ENCODE data around the gene IER3IP1. TPM values are rescaled to one million over a fixed set of nuclear protein-coding genes. Genes with fewer than 3 reads are reported as not detected.

The IER3IP1 gene
- total RNA-seq, 1 experiment from 2014 or later = 28.2 TPM

DNA sequence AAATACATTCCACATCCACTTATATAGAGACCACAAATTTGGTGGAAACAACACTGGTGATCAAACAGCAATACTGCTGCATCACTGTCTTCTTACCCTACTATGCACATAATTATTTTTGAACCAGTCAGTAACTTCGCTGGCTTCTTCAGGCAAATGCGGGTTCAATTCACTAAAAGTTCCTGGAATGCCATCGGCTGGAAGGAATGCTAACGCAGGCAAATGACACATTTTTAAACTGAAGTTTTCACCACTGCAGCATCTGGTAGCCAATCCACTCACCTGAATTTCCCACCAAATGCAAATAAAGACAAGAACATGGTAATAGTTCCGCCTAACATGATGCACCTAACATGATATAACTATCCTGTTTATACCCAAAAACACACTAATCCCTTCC is 15.9 kb downstream of the IER3IP1 start:
- DNase-seq (ENCODE audit: low read depth) = no peak

DNA sequence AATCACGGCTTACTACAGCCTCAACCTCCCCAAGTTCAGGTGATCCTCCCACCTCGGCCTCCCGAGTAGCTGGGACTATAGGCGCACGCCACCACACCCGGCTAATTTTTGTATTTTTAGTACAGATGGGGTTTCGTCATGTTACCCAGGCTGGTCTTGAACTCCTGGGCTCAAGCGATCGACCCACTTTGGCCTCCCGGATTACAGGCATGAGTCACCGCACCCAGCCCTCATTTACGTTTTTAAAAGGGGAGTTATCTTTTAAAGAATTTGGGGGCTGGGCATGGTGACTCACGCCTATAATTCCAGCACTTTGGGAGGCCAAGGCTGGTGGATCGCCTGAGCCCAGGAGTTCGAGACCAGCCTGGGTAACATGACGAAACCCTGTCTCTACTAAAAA is 17.8 kb downstream of the IER3IP1 start:
- DNase-seq (ENCODE audit: low read depth) = peak; percentile 72

DNA sequence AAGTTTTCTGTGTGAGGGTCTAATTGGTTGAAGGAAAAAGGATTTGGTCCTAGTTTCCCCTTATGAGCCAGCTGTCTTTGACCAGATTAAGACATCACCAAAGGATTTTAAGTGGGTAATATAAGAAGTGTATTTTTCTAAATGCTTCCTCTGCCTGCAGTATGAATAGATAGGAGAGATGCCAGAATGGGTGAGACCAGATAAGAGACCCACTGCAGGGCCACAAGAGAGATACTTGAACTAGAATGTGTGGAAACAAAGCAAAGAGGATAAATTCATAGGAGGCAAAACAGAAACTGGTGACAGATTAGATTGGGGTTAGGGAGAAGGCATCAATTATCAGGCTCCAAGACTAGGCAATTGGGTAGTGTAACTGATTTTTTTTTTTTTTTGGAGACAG is 24.7 kb downstream of the IER3IP1 start:
- DNase-seq (ENCODE audit: low read depth) = no peak

DNA sequence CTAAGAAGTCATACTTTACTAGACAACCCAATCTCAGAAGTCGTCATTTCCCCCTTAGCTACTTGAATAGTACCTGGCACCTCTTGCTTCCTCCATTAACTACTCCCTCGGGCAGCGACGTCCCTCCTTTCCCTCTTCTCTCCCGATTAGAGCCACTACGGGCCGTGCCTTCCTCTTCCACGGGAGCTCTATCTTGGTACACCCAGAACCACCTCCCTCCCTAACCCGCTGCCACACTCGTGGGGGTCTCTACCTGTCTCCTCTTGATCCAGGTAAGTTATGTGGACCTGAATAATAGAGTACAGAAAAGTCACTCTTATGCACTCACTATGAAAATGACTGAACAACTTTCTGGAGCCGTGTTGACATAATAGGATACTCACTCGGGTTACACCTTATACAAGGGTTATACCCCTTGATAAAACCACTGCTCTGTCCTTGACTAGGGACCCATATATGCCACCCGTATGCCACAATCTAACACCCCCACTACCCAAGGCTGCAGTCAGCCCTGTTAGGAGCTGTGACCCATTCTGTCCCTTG is 25.3 kb downstream of the IER3IP1 start:
- no peak for DNase-seq (ENCODE audit: low read depth)

DNA sequence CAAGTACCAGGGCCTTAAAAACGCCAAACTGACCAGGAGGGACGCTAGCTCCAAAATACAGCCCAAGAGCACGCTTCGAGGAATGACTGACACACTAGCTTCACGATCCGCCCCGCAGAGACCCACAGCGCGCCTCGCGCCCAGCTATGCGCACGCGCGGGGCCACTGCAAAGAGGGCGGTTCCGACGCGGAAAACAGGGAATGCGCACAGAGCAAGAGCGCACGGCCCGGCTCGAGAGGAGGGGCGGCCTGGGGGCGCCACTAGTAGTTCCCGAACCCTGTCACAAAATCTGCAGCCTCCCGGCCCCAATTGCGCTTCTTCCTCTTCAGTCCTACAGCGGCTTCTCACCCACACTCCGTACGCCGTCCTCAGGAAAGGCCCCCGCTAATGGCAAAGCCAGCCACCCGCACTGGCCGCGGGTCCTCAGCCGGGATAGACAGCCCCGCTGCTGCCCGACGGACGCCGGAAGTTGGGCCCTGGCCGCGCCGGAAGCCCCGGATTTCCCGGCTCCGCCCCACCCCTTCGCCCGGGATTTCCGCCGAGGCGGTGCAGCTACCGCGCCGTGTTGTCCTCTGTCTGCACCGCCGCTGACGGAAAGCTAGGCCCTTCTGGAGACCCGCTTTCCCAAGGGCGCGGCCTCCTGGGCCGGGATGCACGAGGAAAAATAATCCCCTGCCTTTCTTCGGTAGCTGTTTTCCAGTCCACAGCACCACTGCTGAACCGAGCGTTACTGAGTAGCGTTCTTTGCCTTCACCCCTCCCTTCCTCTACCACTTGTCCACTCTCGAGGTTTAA is 25.9 kb downstream of the IER3IP1 start, which contains the start of gene HDHD2:
Gene HDHD2 (minus strand): TSS at position 472 of the 795 bp plus-strand sequence. CDS start 14,061 bp downstream, outside the sequence.
- peak; percentile 83 for DNase-seq (ENCODE audit: low read depth)

DNA sequence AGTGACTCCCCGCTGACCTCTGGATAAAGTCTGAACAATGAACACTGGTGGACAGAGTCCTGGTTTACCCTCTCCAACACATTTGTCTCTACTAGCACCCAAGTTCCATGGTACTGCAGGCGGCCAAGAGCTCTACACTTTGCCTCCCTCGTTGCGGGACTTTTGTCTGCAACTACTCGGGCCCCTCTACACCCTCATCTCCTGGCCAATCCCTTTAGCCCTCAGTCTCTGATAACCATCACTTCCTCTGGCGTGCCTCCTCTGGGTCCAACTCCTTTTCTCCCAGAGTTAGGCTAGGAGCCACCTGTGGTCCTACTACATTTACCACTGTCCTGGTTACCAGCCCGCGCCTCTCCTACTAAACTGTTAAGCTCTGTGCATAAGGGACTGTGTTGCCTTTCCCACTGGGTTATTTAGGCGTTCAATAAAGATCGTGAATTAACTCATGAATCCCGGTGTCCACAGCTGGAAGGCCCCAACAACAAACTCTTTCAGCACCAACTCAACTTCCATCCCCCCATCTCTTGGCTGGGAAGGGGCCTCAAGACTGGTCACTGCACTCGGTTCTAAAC is 26.6 kb downstream of the IER3IP1 start:
- peak; percentile 7 for DNase-seq (ENCODE audit: low read depth)

DNA sequence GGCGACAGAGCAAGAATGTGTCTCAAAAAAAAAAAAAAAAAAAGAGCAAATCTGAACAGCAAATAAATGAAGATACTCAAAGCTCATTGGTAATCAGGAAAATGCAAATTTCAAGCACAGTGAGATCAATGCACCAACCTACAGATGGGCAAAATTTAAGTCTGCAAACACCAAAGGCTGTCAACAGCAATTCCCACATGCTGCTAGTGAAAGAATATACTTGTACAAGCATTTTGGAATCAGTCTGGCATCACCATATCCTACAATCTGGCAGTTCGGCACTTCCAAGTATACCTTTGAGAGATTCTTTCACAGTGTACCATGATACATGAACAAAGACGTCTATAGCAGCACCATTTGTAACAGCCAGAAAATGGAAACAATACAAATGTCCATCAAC is 30.0 kb downstream of the IER3IP1 start:
- DNase-seq (ENCODE audit: low read depth) = no peak

DNA sequence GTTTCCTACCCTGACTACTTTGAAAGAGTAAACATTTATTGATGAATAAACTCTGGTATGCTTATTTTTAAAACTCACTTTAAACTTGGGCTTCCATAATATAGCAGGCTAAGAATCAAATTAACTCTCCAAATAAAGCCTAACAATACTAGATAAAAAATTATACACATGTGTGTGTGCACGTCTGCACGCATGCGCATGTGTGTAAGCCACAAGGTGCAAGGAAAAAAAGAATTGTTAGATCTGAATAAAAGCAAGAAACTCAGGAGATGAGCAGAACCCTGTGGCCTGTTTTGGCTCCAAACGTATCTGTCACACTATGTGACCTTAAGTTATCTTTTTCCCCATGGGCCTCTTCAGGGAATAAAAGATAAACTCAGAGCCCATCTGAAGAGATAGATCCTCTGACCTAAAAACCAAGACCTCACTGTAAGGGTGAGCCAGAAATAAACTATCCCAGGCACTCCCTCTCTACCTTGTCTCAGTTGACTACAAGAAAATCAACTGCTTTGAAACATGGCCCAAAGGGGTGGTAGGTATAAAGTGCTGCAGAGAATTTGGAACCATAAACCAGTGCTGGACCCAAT is 32.2 kb downstream of the IER3IP1 start:
- DNase-seq (ENCODE audit: low read depth) = no peak

DNA sequence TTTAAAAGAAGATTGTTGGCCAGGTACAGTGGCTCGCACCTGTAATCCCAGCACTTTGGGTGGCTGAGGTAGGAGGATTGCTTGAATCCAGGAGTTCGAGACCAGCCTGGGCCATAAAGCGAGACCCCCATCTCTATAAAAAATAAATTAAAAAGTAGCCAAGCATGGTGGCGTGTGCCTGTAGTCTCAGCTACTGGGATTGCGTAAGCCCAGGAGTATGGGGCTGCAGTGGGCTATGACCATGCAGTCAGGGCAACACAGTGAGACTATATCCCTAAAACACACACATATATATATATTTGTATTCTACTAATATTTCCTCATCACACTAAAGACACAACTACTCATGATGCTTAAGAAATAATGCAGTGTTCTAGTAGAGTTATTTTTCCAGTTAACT is 33.0 kb downstream of the IER3IP1 start:
- no peak for DNase-seq (ENCODE audit: low read depth)

DNA sequence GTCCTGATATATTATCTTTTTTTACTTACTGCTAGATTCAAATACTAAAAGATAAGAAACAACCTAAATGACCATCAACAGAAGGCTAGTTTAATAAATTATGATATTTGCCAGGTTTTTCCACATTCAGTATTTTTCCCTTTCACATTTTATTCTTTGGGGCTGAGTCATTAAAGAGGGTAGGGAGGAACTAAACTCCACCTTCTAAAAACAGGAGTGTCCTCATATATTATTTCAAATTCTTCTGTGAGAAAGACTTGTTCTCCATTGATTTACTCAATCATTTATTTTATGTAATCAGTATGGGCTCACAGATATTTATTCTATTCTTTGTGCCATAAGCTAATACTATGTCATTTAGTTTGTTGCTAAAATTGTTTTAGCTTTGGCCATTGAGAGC is 34.9 kb downstream of the IER3IP1 start:
- no peak for DNase-seq (ENCODE audit: low read depth)

DNA sequence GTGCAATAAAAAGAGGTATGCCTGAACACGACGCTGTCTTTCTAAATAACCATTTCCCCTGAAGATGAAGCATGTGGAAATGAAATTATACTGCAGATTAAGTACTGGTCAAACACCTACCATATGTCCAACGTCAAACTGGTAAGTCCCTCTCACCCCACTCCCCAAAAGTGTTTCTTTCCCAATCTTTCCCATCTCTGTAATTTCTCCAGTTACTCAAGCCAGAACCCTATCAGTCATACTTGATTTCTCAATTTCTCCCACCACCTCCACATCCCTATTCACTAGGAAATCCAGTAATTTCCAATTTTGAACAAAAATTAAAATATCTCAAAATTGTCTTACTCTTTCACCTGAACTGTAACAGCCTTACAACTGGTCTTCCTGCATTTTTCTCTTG is 55.0 kb downstream of the IER3IP1 start:
- no peak for DNase-seq (ENCODE audit: low read depth)

DNA sequence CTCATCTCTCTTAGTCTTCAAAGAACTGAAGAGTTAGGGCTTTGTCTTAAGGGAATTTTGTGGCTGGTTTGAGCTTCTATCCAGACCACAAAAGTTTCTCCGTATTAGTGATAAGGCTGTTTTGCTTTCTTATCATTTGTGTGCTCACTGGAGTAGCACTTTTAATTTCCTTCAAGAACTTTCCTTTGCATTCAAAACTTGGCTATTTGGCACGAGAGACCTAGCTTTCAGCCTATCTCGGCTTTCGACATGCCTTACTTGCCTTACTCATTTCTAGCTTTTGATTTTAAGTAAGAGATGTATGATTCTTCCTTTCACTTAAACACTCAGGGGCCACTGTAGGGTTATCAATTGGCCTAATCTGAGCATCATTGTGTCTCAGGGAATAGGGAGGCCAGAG is 55.7 kb downstream of the IER3IP1 start:
- no peak for DNase-seq (ENCODE audit: low read depth)

DNA sequence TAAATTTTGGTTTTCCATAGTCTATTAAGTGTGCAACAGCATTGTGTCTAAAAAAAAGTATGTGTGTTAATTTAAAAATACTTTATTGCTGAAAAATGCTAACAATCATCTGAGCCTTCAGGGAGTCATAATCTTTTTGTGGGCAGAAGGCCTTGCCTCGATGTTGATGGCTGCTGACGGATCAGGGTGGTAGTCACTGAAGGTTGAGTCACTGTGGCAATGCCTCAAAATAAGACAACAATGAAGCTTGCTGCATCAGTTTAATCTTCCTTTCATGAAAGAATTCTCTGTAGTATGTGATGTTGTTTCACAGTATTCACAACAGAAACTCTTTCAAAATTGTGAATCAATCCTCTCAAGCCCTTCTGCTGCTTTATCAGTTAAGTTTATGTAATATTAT is 57.2 kb downstream of the IER3IP1 start:
- DNase-seq (ENCODE audit: low read depth) = no peak

DNA sequence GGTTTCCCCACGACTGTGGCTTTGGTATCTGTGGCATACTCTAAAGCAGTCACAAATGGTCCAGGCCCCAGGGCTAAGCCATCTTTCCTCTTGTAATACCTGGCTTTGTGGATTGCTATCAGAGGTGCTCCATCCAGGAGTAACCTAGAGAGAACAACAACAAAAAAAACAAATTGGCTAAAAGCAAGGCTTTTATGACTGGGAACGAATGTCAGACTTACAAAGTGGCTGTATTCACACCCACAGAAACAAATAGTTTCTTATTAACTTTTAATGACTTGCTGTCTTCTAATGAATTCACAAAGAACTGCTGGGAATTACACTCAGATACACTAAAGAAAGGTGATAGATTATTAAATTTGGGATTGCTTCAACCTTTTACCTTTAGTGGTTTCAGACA is 61.0 kb downstream of the IER3IP1 start:
- DNase-seq (ENCODE audit: low read depth) = no peak

DNA sequence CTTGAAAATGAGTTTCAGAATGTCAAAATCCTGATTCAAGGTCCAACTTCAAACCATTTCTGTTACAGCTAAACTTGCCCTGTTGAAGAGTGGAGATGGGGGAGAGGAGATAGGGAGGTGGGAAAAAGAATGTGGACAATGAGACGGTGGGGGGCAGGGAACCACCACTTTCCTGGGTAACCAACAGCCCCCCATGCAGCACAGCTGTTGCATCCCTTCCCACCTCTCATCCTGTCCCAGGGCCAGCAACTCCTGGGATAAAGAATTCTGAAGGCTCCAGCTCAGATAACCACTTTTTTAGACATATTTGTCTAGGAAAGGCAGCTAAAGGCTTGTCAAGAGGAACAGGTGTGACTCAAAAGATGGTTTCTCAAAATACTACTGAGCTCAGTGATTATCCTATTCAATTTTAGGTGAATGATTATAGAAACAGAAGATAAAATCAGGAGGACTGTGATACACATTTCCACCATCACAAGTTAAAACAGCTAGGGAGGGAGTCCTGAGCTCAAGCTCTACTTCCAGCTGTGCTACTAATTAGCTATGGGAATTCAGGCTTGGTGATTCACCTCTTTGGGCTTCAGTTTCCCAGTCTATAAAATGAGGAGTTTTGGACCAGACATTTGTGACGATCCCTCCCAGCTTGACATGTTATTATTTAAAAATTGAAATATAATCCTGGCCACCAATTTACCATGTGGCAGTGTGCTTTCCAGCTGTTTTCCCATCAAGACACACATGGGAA is 62.2 kb downstream of the IER3IP1 start:
- peak; percentile 6 for DNase-seq (ENCODE audit: low read depth)

DNA sequence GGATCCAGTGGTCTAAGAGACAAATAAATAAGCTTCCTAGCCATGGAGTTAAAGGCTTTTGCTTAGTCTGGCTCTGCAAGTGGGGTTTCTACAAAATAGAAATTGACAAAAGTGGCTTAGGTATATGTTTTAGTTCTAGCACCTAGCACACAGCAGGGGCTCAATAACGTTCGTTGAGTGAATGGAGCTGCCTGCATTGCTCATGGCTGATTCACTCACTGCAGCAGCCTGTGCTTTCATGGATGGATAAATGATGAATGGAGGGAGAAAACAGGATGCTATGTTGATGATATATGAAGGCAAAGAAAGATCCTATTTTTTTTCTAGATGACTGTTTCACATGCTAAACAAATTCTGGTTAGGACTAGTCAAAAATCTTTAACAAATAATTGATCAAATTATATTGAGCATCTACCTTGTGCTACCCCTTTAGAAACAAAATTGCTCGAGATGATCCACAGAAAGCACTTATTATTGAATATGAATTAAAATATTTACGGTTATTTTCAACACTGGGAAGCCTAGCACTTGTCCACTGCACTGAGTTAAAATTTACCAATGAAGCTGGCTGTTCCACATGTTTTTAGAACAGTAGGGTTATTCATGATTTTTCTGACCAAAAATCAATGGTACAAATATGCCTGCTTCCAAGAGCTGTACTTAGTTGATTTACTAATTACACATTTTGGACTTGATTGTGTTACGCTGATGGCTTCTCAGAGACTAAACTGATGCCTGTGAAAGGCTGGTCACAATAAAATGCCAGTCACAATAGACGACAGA is 65.5 kb downstream of the IER3IP1 start:
- DNase-seq (ENCODE audit: low read depth) = no peak

DNA sequence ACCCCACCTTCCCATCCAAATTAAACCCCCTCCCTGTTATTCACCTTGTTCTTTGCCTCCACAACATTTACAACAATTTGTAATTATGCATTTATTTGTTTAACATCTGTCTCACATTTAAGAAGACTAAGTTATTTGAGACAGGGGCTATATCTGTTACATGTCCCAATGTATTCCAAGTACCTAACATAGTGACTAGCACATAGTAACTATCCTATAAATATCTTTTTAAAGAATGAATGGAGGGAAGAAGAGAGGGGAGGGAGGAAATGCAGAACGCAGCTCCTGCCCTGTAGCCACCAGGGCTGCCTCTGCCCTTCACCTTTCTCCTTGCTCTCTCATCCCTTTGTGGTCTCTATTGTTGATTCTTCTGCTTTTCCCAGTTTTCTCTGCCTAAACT is 66.4 kb downstream of the IER3IP1 start:
- DNase-seq (ENCODE audit: low read depth) = no peak

DNA sequence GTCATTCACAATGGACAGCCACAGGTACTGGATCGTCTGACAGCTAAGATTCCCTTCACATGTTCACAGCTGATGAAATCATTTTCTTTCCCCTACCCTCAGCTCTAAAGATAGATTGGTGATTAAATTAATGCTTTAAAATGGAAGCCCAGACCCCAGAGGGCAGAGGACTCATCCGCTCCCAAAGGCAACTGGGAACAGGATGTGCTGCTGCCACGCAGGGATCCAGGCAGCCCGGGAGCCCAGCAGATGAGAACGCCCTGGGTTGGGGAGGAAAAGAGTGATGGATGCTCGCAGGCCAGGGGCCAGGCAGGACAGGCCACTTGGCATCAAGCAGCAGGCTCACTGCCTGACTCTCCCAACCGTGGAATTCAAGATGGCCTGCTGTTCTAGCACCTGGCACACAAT is 67.2 kb downstream of the IER3IP1 start:
- DNase-seq (ENCODE audit: low read depth) = no peak

DNA sequence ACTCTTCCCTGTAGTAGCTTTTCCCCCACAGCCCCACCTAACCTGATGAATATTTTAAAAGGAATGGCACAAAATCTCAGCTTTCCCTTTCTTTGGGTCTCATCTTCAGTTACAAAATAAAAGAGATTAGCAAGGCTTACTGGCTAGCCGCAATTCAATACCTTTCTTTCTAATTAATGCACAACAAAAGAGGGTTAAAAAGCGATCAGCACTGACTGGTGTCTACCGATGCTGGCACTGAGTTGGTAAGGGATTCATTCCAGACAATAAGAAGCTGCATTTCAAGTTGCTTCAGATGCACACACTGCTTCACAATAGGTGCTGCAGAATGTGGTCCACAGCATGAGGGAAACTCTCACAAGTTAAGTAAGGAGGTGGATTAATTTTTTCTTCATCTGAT is 67.8 kb downstream of the IER3IP1 start:
- DNase-seq (ENCODE audit: low read depth) = no peak

Data from Daoy (cell line).